ENCODE measurements around the gene SFTA2. TPM values are rescaled to one million over a fixed set of nuclear protein-coding genes. Genes with fewer than 3 reads are reported as not detected.
A peak's percentile ranks its signal among the peaks of the same experiment; 100 is the strongest.

SFTA2 gene
- total and polyA plus RNA-seq, 2 experiments from 2014 or later, result not detected

- WGBS, 2 experiments (ENCODE audit: low coverage in 1 of 2, low lambda C conversion rate in 2 of 2, missing lambda C conversion rate in 2 of 2), result 13 to 16% methylated on average over 13 to 15 of the region's 15 CpGs
- H2AFZ ChIP-seq, result peak overlapping the region; percentile 66
- no peaks in the 10 kb centered on the region for H3K79me2 ChIP-seq (ENCODE audit: insufficient read depth)
- 0 out of 2 replicates have a peak overlapping the region, but pooled peaks have one; percentile 4 for H3K4me3 ChIP-seq
- peak; percentile 89 for DNase-seq
- TF ChIP-seq EZH2 (IDR thresholded peaks at IDR 0.05; ENCODE audit: insufficient read depth, poor library complexity, severe bottlenecking), result no peak
- no peak for TF ChIP-seq EZH2phosphoT487 (IDR thresholded peaks at IDR 0.05; ENCODE audit: insufficient read depth, low read depth)
- no peak overlapping the region for H3K9ac ChIP-seq
- no peaks in the 10 kb centered on the region for H3F3A ChIP-seq (ENCODE audit: insufficient read depth)
- H3K4me1 ChIP-seq (ENCODE audit: insufficient read depth), result no peaks in the 10 kb centered on the region; the same call in 1 of the 2 replicates
- H4K20me1 ChIP-seq (ENCODE audit: insufficient read depth), result no peaks in the 10 kb centered on the region
- in situ Hi-C loops (cut with MboI), result no loop called here
- H3K27me3 ChIP-seq (replicated peaks; ENCODE audit: insufficient read depth), result peaks cover 24% of the 10 kb centered on the region
- H3K9me3 ChIP-seq (ENCODE audit: low read depth), result no peaks in the 10 kb centered on the region
- no peaks in the 10 kb centered on the region for H3K9me2 ChIP-seq (ENCODE audit: insufficient read depth)
- no peaks in the 10 kb centered on the region for H3K36me3 ChIP-seq (ENCODE audit: low read depth)
- peak overlapping the region; percentile 34 for H3K4me2 ChIP-seq (ENCODE audit: unreplicated experiment)
- H3K27ac ChIP-seq, result no peak overlapping the region
These were observed 10.5 kb upstream of the SFTA2 start for GRCh38 chr6:30942338-30943060.

- H3K27me3 ChIP-seq (replicated peaks; ENCODE audit: insufficient read depth), result peaks cover 15% of the 10 kb centered on the region
- no peaks in the 10 kb centered on the region; the same call in 1 of the 2 replicates for H3K4me1 ChIP-seq (ENCODE audit: insufficient read depth)
- H3K79me2 ChIP-seq (ENCODE audit: insufficient read depth), result no peaks in the 10 kb centered on the region
- no peak within 1 kb of the TSS for H3K4me3 ChIP-seq
- H3K4me2 ChIP-seq (ENCODE audit: unreplicated experiment), result no peak within 1 kb of the TSS
- in situ Hi-C loops (cut with MboI), result no loop called here
- no peaks in the 10 kb centered on the region for H3F3A ChIP-seq (ENCODE audit: insufficient read depth)
- H2AFZ ChIP-seq, result no peak within 1 kb of the TSS
- H4K20me1 ChIP-seq (ENCODE audit: insufficient read depth), result no peaks in the 10 kb centered on the region
- no peak for DNase-seq
- TF ChIP-seq EZH2phosphoT487 (IDR thresholded peaks at IDR 0.05; ENCODE audit: insufficient read depth, low read depth), result no peak
- TF ChIP-seq EZH2 (IDR thresholded peaks at IDR 0.05; ENCODE audit: insufficient read depth, poor library complexity, severe bottlenecking), result no peak
- no peak within 1 kb of the TSS for H3K9ac ChIP-seq
- no peaks in the 10 kb centered on the region for H3K36me3 ChIP-seq (ENCODE audit: low read depth)
- 48% methylated on average over 15 to 16 of the region's 16 CpGs for WGBS, 2 experiments (ENCODE audit: low coverage in 1 of 2, low lambda C conversion rate in 2 of 2, missing lambda C conversion rate in 2 of 2)
- H3K9me3 ChIP-seq (ENCODE audit: low read depth), result no peaks in the 10 kb centered on the region
- H3K27ac ChIP-seq, result no peak within 1 kb of the TSS
- H3K9me2 ChIP-seq (ENCODE audit: insufficient read depth), result no peaks in the 10 kb centered on the region
These were observed 8.5 kb upstream of the SFTA2 start, which contains the start of gene MUCL3 for GRCh38 chr6:30940361-30940986. MUCL3 (plus strand) TSS chr6:30940973; CDS start chr6:30941000, 27 bp downstream.

- TF ChIP-seq EZH2 (IDR thresholded peaks at IDR 0.05; ENCODE audit: insufficient read depth, poor library complexity, severe bottlenecking) (no peak), EZH2phosphoT487 (IDR thresholded peaks at IDR 0.05; ENCODE audit: insufficient read depth, low read depth) (no peak)
- no peaks in the 10 kb centered on the region for H4K20me1 ChIP-seq (ENCODE audit: insufficient read depth)
- no peak overlapping the region for H3K27ac ChIP-seq
- H3F3A ChIP-seq (ENCODE audit: insufficient read depth), result no peaks in the 10 kb centered on the region
- no peak overlapping the region for H3K4me2 ChIP-seq (ENCODE audit: unreplicated experiment)
- no peaks in the 10 kb centered on the region; the same call in 1 of the 2 replicates for H3K4me1 ChIP-seq (ENCODE audit: insufficient read depth)
- in situ Hi-C loops (cut with MboI), result no loop called here
- H3K9me2 ChIP-seq (ENCODE audit: insufficient read depth), result no peaks in the 10 kb centered on the region
- H3K36me3 ChIP-seq (ENCODE audit: low read depth), result no peaks in the 10 kb centered on the region
- no peaks in the 10 kb centered on the region for H3K79me2 ChIP-seq (ENCODE audit: insufficient read depth)
- no peak overlapping the region for H3K4me3 ChIP-seq
- no peak overlapping the region for H3K9ac ChIP-seq
- no peaks in the 10 kb centered on the region for H3K9me3 ChIP-seq (ENCODE audit: low read depth)
- H2AFZ ChIP-seq, result no peak overlapping the region
- 28 to 29% methylated on average over 3 of the region's 3 CpGs for WGBS, 2 experiments (ENCODE audit: low coverage in 1 of 2, low lambda C conversion rate in 2 of 2, missing lambda C conversion rate in 2 of 2)
- DNase-seq, result peak; percentile 46
- peaks cover 15% of the 10 kb centered on the region for H3K27me3 ChIP-seq (replicated peaks; ENCODE audit: insufficient read depth)
These were observed 7.5 kb upstream of the SFTA2 start for GRCh38 chr6:30939473-30939872.

GRCh38 chr6:30938730-30939129 is 6.8 kb upstream of the SFTA2 start:
- no peak for DNase-seq
- H3K27me3 ChIP-seq (replicated peaks; ENCODE audit: insufficient read depth), result peaks cover 15% of the 10 kb centered on the region; the same call in 1 of the 2 replicates
- in situ Hi-C loops (cut with MboI), result no loop called here
- H3K4me1 ChIP-seq (ENCODE audit: insufficient read depth), result no peaks in the 10 kb centered on the region; the same call in 1 of the 2 replicates
- H3K4me3 ChIP-seq, result no peak overlapping the region
- no peaks in the 10 kb centered on the region for H3K9me3 ChIP-seq (ENCODE audit: low read depth)
- H3K36me3 ChIP-seq (ENCODE audit: low read depth), result no peaks in the 10 kb centered on the region
- 69 to 81% methylated on average over 4 of the region's 4 CpGs for WGBS, 2 experiments (ENCODE audit: low coverage in 1 of 2, low lambda C conversion rate in 2 of 2, missing lambda C conversion rate in 2 of 2)
- H3K9me2 ChIP-seq (ENCODE audit: insufficient read depth), result no peaks in the 10 kb centered on the region
- H4K20me1 ChIP-seq (ENCODE audit: insufficient read depth), result no peaks in the 10 kb centered on the region
- H3K4me2 ChIP-seq (ENCODE audit: unreplicated experiment), result no peak overlapping the region
- H2AFZ ChIP-seq, result no peak overlapping the region
- no peaks in the 10 kb centered on the region for H3F3A ChIP-seq (ENCODE audit: insufficient read depth)
- H3K27ac ChIP-seq, result no peak overlapping the region
- H3K9ac ChIP-seq, result no peak overlapping the region
- no peak for TF ChIP-seq EZH2 (IDR thresholded peaks at IDR 0.05; ENCODE audit: insufficient read depth, poor library complexity, severe bottlenecking)
- TF ChIP-seq EZH2phosphoT487 (IDR thresholded peaks at IDR 0.05; ENCODE audit: insufficient read depth, low read depth), result no peak
- no peaks in the 10 kb centered on the region for H3K79me2 ChIP-seq (ENCODE audit: insufficient read depth)

Measured in GM23248 (cell line).